ENCODE results near the gene RNF217.

DNA sequence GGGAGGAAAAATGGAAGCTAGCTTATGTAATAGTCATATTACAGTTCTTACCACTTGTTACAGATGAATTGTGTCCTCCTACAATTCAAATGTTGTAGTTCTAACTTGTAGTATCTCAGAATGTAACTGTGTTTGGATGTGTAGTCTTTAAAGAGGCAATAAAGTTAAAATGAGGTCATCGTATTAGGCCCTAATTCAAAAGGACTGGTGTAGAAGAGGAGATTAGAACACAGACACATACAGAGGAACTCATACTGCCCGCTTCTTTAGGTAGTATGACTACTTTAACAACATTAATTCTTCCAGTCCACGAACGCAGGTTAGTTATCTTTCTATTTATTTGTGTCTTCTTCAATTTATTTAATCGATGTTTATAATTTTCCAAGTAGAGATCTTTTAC lies 144.8 kb downstream of the RNF217 start:
- TF ChIP-seq MAX (CRISPR knock-in tag; IDR thresholded peaks at IDR 0.05) (no peak), ATF2 (CRISPR knock-in tag; IDR thresholded peaks at IDR 0.05; ENCODE audit: borderline replicate concordance, low read depth) (no peak), FOXP1 (CRISPR knock-in tag; IDR thresholded peaks at IDR 0.05; ENCODE audit: borderline replicate concordance) (no peak), SMAD4 (CRISPR knock-in tag; IDR thresholded peaks at IDR 0.05) (no peak), GABPB1 (CRISPR knock-in tag; IDR thresholded peaks at IDR 0.05) (no peak), CREB1 (CRISPR knock-in tag; IDR thresholded peaks at IDR 0.05) (no peak)
- TF ChIP-seq, protein P1, sequence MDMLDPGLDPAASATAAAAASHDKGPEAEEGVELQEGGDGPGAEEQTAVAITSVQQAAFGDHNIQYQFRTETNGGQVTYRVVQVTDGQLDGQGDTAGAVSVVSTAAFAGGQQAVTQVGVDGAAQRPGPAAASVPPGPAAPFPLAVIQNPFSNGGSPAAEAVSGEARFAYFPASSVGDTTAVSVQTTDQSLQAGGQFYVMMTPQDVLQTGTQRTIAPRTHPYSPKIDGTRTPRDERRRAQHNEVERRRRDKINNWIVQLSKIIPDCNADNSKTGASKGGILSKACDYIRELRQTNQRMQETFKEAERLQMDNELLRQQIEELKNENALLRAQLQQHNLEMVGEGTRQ (CRISPR knock-in tag; IDR thresholded peaks at IDR 0.05): no peak
- TF ChIP-seq, protein P2, sequence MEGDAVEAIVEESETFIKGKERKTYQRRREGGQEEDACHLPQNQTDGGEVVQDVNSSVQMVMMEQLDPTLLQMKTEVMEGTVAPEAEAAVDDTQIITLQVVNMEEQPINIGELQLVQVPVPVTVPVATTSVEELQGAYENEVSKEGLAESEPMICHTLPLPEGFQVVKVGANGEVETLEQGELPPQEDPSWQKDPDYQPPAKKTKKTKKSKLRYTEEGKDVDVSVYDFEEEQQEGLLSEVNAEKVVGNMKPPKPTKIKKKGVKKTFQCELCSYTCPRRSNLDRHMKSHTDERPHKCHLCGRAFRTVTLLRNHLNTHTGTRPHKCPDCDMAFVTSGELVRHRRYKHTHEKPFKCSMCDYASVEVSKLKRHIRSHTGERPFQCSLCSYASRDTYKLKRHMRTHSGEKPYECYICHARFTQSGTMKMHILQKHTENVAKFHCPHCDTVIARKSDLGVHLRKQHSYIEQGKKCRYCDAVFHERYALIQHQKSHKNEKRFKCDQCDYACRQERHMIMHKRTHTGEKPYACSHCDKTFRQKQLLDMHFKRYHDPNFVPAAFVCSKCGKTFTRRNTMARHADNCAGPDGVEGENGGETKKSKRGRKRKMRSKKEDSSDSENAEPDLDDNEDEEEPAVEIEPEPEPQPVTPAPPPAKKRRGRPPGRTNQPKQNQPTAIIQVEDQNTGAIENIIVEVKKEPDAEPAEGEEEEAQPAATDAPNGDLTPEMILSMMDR (IDR thresholded peaks at IDR 0.05): no peak

Measured in WTC11 (cell line).